Fibroblast of lung (primary cell): Measurements from ENCODE around the gene ENPEP. TPM values are rescaled to one million over a fixed set of nuclear protein-coding genes. Genes with fewer than 3 reads are reported as not detected.

Experiments used
- DNase-seq, 2 donors: peaks; one replicate each; pipeline versions ENCODE4 v3.0.0 to v3.0.0-alpha.2; 2010; ENCODE audit warnings: low read depth in 2 of 2
- H2AFZ ChIP-seq: 2 replicates; pipeline ENCODE4 v1.5.1; 2012; ENCODE audit warnings: low read length, control low read depth, inconsistent platforms
- H3K27ac ChIP-seq: 2 replicates; pipeline ENCODE4 v1.5.1; 2011; ENCODE audit warnings: low read length, control low read depth; ENCODE audit not compliant: insufficient read depth
- H3K27me3 ChIP-seq: 2 replicates; pipeline ENCODE4 v1.5.1; 2011; ENCODE audit warnings: mild to moderate bottlenecking, low read length; ENCODE audit not compliant: control insufficient read depth, insufficient read depth
- H3K36me3 ChIP-seq: 2 replicates; pipeline ENCODE4 v1.5.1; 2011; ENCODE audit warnings: low read length; ENCODE audit not compliant: control insufficient read depth, insufficient read depth
- H3K4me1 ChIP-seq: 2 replicates; pipeline ENCODE4 v1.5.1; 2011; ENCODE audit warnings: low read length; ENCODE audit not compliant: control insufficient read depth, insufficient read depth; ENCODE audit errors: extremely low read depth
- H3K4me2 ChIP-seq: 2 replicates; pipeline ENCODE4 v1.5.1; 2011; ENCODE audit warnings: low read length, control low read depth; ENCODE audit not compliant: insufficient read depth; ENCODE audit errors: extremely low read depth
- H3K4me3 ChIP-seq, 4 experiments: fragments of 200-600 bp in 1 of 4; sonication (generic) in 1 of 4; replicated peaks in 1 of 4; 2 replicates each; pipeline ENCODE4 v1.5.1; 2011 to 2016; ENCODE audit warnings: low read length in 4 of 4, low read depth in 3 of 4, mild to moderate bottlenecking in 3 of 4, control low read depth in 2 of 4, inconsistent platforms in 1 of 4, mixed read lengths in 1 of 4; ENCODE audit not compliant: insufficient read depth in 1 of 4; ENCODE audit errors: control extremely low read depth in 1 of 4
- H3K79me2 ChIP-seq: 2 replicates; pipeline ENCODE4 v1.5.1; 2012; ENCODE audit warnings: mild to moderate bottlenecking, low read length, inconsistent platforms; ENCODE audit not compliant: control insufficient read depth, insufficient read depth
- H3K9ac ChIP-seq: 2 replicates; pipeline ENCODE4 v1.5.1; 2011; ENCODE audit warnings: mild to moderate bottlenecking, low read length, control low read depth; ENCODE audit not compliant: insufficient read depth
- H3K9me3 ChIP-seq: 2 replicates; pipeline ENCODE4 v1.5.1; 2012; ENCODE audit warnings: low read depth, low read length; ENCODE audit not compliant: control insufficient read depth, insufficient read depth
- H4K20me1 ChIP-seq: 2 replicates; pipeline ENCODE4 v1.5.1; 2011; ENCODE audit warnings: low read length; ENCODE audit not compliant: control insufficient read depth, insufficient read depth; ENCODE audit errors: extremely low read depth
- CTCF ChIP-seq, 2 donors: IDR thresholded peaks in 1 of 2; conservative IDR thresholded peaks in 1 of 2; 1 replicate in 1 of 2; 2 replicates in 1 of 2; pipeline ENCODE4 v1.5.1; 2011 to 2012; ENCODE audit warnings: low read length in 2 of 2, control low read depth in 1 of 2, inconsistent platforms in 1 of 2, low read depth in 1 of 2, mild to moderate bottlenecking in 1 of 2
- EZH2 ChIP-seq: IDR thresholded peaks from 2 replicates; pipeline ENCODE4 v1.5.1; 2012; ENCODE audit warnings: low read length, control low read depth, mild to moderate bottlenecking; ENCODE audit errors: missing control alignments
- polyA plus RNA-seq, 2 donors: library from polyadenylated mRNA; depleted of rRNA in 1 of 2; stranded (reverse) in 1 of 2; unstranded in 1 of 2; fragments of >200 nt; gene quantifications; 2 replicates each; pipeline ENCODE4 v1.2.1, GENCODE V29; 2011 to 2012; ENCODE audit warnings: missing spikeins in 1 of 2
- total RNA-seq: library from RNA; depleted of rRNA; stranded (reverse); fragments of >200 nt; gene quantifications from 2 replicates; pipeline ENCODE4 v1.2.1, GENCODE V29; 2014

ENPEP gene
- total and polyA plus RNA-seq, 2 donors (not counting 1 experiment from before 2014, with no cell fraction given), result 0.28 TPM; not detected in 1

- H3K79me2 ChIP-seq, result no peaks in the 10 kb centered on the region
- no peaks in the 10 kb centered on the region for H4K20me1 ChIP-seq
- no peak for DNase-seq
- no peak overlapping the region for H2AFZ ChIP-seq
- H3K4me3 ChIP-seq, result no peak overlapping the region
- H3K9ac ChIP-seq, result no peak overlapping the region
- H3K4me2 ChIP-seq, result no peak overlapping the region
- no peaks in the 10 kb centered on the region for H3K9me3 ChIP-seq
- TF ChIP-seq EZH2, result no peak
- no peak for TF ChIP-seq CTCF (conservative IDR thresholded peaks at IDR 0.05 in 1 of 2, IDR thresholded peaks at IDR 0.05 in 1 of 2; ENCODE audit: low read depth in 1 of 2, low read length in 2 of 2)
- peaks cover 53% of the 10 kb centered on the region for H3K27me3 ChIP-seq
- H3K4me1 ChIP-seq, result no peaks in the 10 kb centered on the region
- no peaks in the 10 kb centered on the region for H3K36me3 ChIP-seq
- H3K27ac ChIP-seq, result no peak overlapping the region
Measured at GRCh38 chr4:110610620-110610939, 134.6 kb downstream of the ENPEP start.

- Histone ChIP-seq H3K36me3 (no peaks in the 10 kb centered on the region), H3K27me3 (peaks cover 58% of the 10 kb centered on the region), H3K9ac (no peak overlapping the region), H3K4me1 (no peaks in the 10 kb centered on the region), H3K79me2 (no peaks in the 10 kb centered on the region), H2AFZ (no peak overlapping the region), H3K9me3 (no peaks in the 10 kb centered on the region), H3K4me2 (peak overlapping the region; percentile 20), H3K27ac (no peak overlapping the region), H3K4me3 (no peak overlapping the region), H4K20me1 (no peaks in the 10 kb centered on the region)
- peak; percentile 74 for TF ChIP-seq EZH2
- no peak for TF ChIP-seq CTCF (conservative IDR thresholded peaks at IDR 0.05 in 1 of 2, IDR thresholded peaks at IDR 0.05 in 1 of 2; ENCODE audit: low read depth in 1 of 2, low read length in 2 of 2)
- DNase-seq, result no peak
Measured at GRCh38 chr4:110610940-110611831, 135.2 kb downstream of the ENPEP start.

GRCh38 chr4:110611968-110612447 is 136.1 kb downstream of the ENPEP start:
- peaks cover 66% of the 10 kb centered on the region for H3K27me3 ChIP-seq
- no peaks in the 10 kb centered on the region for H3K36me3 ChIP-seq
- H3K79me2 ChIP-seq, result no peaks in the 10 kb centered on the region
- no peak for DNase-seq
- no peaks in the 10 kb centered on the region for H4K20me1 ChIP-seq
- H3K4me2 ChIP-seq, result peak overlapping the region; percentile 20
- no peak overlapping the region for H2AFZ ChIP-seq
- H3K4me1 ChIP-seq, result no peaks in the 10 kb centered on the region
- H3K4me3 ChIP-seq, result no peak overlapping the region
- H3K9me3 ChIP-seq, result no peaks in the 10 kb centered on the region
- no peak overlapping the region for H3K27ac ChIP-seq
- H3K9ac ChIP-seq, result no peak overlapping the region
- no peak for TF ChIP-seq EZH2
- TF ChIP-seq CTCF (conservative IDR thresholded peaks at IDR 0.05 in 1 of 2, IDR thresholded peaks at IDR 0.05 in 1 of 2; ENCODE audit: low read depth in 1 of 2, low read length in 2 of 2), result no peak
